ENCODE results near the gene GOLGA1.

- TF ChIP-seq RAD21 (conservative IDR thresholded peaks at IDR 0.05) (no peak), CTCF (IDR thresholded peaks at IDR 0.05; ENCODE audit: poor library complexity, severe bottlenecking) (no peak)
These were observed 33.9 kb downstream of the GOLGA1 start for GRCh38 chr9:124906966-124907365.
